HCT116 (cell line): ENCODE measurements around the gene NCOA6. TPM values are rescaled to one million over a fixed set of nuclear protein-coding genes. Genes with fewer than 3 reads are reported as not detected.

ENCODE experiments used
- ATAC-seq: fragments of 200-7000 bp; cut with Tn5 transposase; 2 replicates; pipeline ENCODE4 v1.9.1; 2020; ENCODE audit warnings: mild to moderate bottlenecking, moderate library complexity
- BruUV-seq: library from RNA; stranded (reverse); fragments of 400-500 nt; replicated peaks from 2 replicates; lab custom pipeline; 2021; lab: Mats Ljungman, UMichigan
- CTCF ChIA-PET: fragments of 300-600 bp; sonication (Branson Sonifier 250); formaldehyde crosslinking; loops from one replicate; lab custom pipeline; 2021; ENCODE audit warnings: antibody characterized with exemption; lab: Charles Lee
- POLR2A ChIA-PET: fragments of 300-600, 350-600 bp; sonication (Branson Sonifier 250); formaldehyde crosslinking; loops from one replicate; lab custom pipeline; 2021; ENCODE audit warnings: antibody characterized with exemption; lab: Charles Lee
- RAD21 ChIA-PET, 2 experiments: fragments of 300-600 bp; sonication (Branson Sonifier 250); formaldehyde crosslinking; loops; one replicate each; lab custom pipeline; 2023; ENCODE audit warnings: low total read pairs in 2 of 2; ENCODE audit not compliant: uncharacterized antibody in 2 of 2, unreplicated experiment in 2 of 2, low non-redundant PET in 1 of 2; lab: Charles Lee
- DNase-seq: peaks from one replicate; pipeline ENCODE4 v3.0.0-alpha.2; 2010; ENCODE audit warnings: low read depth, low spot score
- H2AFZ ChIP-seq: fragments of 200-600 bp; shearing (Covaris generic), sonication (generic); 2 replicates; pipeline ENCODE4 v1.6.1; 2017; ENCODE audit warnings: low read depth, mixed run types, mixed read lengths, antibody characterized with exemption, low read length; ENCODE audit not compliant: poor library complexity, severe bottlenecking
- H3K27ac ChIP-seq: 2 replicates; pipeline ENCODE4 v1.5.1; 2012; ENCODE audit warnings: low read depth, low read length
- H3K27me3 ChIP-seq: fragments of 200-600 bp; sonication (generic); 2 replicates; pipeline ENCODE4 v1.6.1; 2016; ENCODE audit warnings: mixed run types, low read length, mixed read lengths; ENCODE audit not compliant: insufficient read depth
- H3K36me3 ChIP-seq, 2 experiments: fragments of 200-500 bp in 1 of 2; fragments of 200-600 bp in 1 of 2; sonication (Bioruptor generic) in 1 of 2; sonication (generic) in 1 of 2; 2 replicates each; pipeline versions ENCODE4 v1.5.1 to v1.6.1; 2014 to 2016; ENCODE audit warnings: low read length in 2 of 2, inconsistent platforms in 1 of 2, mixed read lengths in 1 of 2, mixed run types in 1 of 2; ENCODE audit not compliant: insufficient read depth in 2 of 2, control insufficient read depth in 1 of 2
- H3K4me1 ChIP-seq, 2 experiments: fragments of 200-600 bp in 1 of 2; sonication (generic) in 1 of 2; 2 replicates each; pipeline versions ENCODE4 v1.5.1 to v1.6.1; 2012 to 2017; ENCODE audit warnings: low read length in 2 of 2, inconsistent platforms in 1 of 2, mild to moderate bottlenecking in 1 of 2, mixed read lengths in 1 of 2, mixed run types in 1 of 2, moderate library complexity in 1 of 2; ENCODE audit not compliant: insufficient read depth in 2 of 2, control insufficient read depth in 1 of 2
- H3K4me2 ChIP-seq: fragments of 200-600 bp; sonication (generic); 2 replicates; pipeline ENCODE4 v1.6.1; 2017; ENCODE audit warnings: mixed run types, low read length, mixed read lengths
- H3K4me3 ChIP-seq, 2 experiments: fragments of 200-600 bp in 1 of 2; sonication (generic) in 1 of 2; replicated peaks in 1 of 2; 2 replicates each; pipeline ENCODE4 v1.5.1; 2011 to 2016; ENCODE audit warnings: low read length in 2 of 2, control low read depth in 1 of 2, low read depth in 1 of 2, mild to moderate bottlenecking in 1 of 2, mixed read lengths in 1 of 2, mixed run types in 1 of 2
- H3K79me2 ChIP-seq: fragments of 200-600 bp; sonication (generic); 2 replicates; pipeline ENCODE4 v1.6.1; 2017; ENCODE audit warnings: mild to moderate bottlenecking, mixed run types, low read length, moderate library complexity, mixed read lengths; ENCODE audit not compliant: insufficient read depth
- H3K9ac ChIP-seq: fragments of 200-600 bp; sonication (generic); 2 replicates; pipeline ENCODE4 v1.6.1; 2016; ENCODE audit warnings: low read length, mixed read lengths
- H3K9me2 ChIP-seq: fragments of 200-600 bp; sonication (generic), shearing (Covaris generic); 2 replicates; pipeline ENCODE4 v1.6.1; 2017; ENCODE audit warnings: mixed run types, mild to moderate bottlenecking, moderate library complexity; ENCODE audit not compliant: insufficient read depth
- H3K9me3 ChIP-seq, 2 experiments: fragments of 200-500 bp in 1 of 2; fragments of 200-600 bp in 1 of 2; sonication (Bioruptor generic) in 1 of 2; sonication (generic) in 1 of 2; 2 replicates each; pipeline ENCODE4 v1.6.1; 2014 to 2017; ENCODE audit warnings: low read length in 2 of 2, mixed read lengths in 2 of 2, inconsistent platforms in 1 of 2, low read depth in 1 of 2, mild to moderate bottlenecking in 1 of 2, mixed run types in 1 of 2, moderate library complexity in 1 of 2; ENCODE audit not compliant: control insufficient read depth in 1 of 2, insufficient read depth in 1 of 2
- H4K20me1 ChIP-seq: fragments of 200-600 bp; sonication (generic), shearing (Covaris generic); 2 replicates; pipeline ENCODE4 v1.6.1; 2017; ENCODE audit warnings: mixed run types, mild to moderate bottlenecking, moderate library complexity; ENCODE audit not compliant: insufficient read depth
- ATF3 ChIP-seq: IDR thresholded peaks from 2 replicates; pipeline ENCODE4 v1.6.1; 2012
- EGR1 ChIP-seq: IDR thresholded peaks from 2 replicates; pipeline ENCODE4 v1.6.1; 2012; ENCODE audit warnings: low read depth
- POLR2A ChIP-seq: IDR thresholded peaks from 2 replicates; pipeline ENCODE4 v1.7.0; 2011; ENCODE audit warnings: borderline replicate concordance; ENCODE audit not compliant: insufficient read depth, insufficient read length; ENCODE audit errors: extremely low read depth
- POLR2AphosphoS5 ChIP-seq: IDR thresholded peaks from 2 replicates; pipeline ENCODE4 v1.6.1; 2011; ENCODE audit warnings: mild to moderate bottlenecking, low read depth, low read length, moderate library complexity
- SIN3A ChIP-seq: IDR thresholded peaks from 2 replicates; pipeline ENCODE4 v1.6.1; 2012; ENCODE audit warnings: low read depth
- ZFX ChIP-seq: fragments of 450-650 bp; IDR thresholded peaks from 2 replicates; pipeline ENCODE4 v1.6.1; 2017
- intact Hi-C: fragments of 100-400 bp; cut with micrococcal nuclease; formaldehyde crosslinking; loops from 2 replicates; pipeline ENCODE4 v1.10.0; 2022
- total RNA-seq: library from RNA; stranded (reverse); gene quantifications from one replicate; pipeline ENCODE4 v1.2.1, GENCODE V29; 2021; ENCODE audit not compliant: unreplicated experiment
- TF ChIP-seq, protein P1 (sequence below): IDR thresholded peaks from 2 replicates; pipeline ENCODE4 v1.6.1; 2012
- TF ChIP-seq, protein P2 (sequence below): IDR thresholded peaks from 2 replicates; pipeline ENCODE4 v1.6.1; 2011; ENCODE audit warnings: mild to moderate bottlenecking, low read length, moderate library complexity; ENCODE audit not compliant: insufficient replicate concordance; ENCODE audit errors: extremely low read depth

The NCOA6 gene
- total RNA-seq, 1 experiment from 2014 or later = 24.8 TPM

DNA sequence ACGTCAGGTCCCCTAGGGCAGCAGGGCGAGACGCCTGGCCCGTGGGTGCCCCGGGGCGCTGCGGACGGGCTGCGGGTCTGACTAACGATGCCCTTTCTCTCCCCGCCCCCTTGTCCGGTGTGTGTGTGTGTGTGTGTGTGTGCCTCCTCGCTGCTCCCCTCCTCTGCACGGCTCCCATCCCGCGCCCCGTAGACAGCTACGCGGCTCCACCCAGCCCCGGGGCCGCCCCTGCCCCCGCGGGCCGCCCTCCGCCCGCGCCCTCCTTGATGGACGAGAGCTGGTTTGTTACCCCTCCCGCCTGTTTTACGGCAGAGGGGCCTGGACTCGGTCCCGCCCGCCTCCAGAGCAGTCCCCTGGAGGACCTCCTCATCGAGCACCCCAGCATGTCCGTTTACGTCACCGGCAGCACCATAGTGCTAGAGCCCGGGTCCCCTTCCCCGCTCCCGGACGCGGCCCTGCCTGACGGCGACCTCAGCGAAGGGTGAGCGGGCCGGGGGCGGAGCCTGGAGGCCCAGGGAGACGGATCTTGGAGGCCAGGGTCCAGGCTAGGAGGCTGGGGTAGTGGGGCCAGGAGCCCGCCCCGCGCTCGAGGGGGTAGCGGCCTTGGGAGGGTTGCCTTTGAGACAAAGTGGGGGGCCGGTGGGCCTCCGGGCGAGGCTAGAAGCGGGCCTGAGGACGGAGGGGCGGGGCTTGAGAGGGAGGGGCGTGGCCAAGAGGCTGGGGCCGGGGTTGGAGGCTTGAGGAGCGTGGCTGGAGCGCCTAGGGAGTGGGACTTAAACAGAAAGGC lies 116.2 kb downstream of the NCOA6 start:
- H3K4me3 ChIP-seq = peak overlapping the region; percentile 66 to 77
- no peaks in the 10 kb centered on the region for H3K9me2 ChIP-seq
- H3K4me2 ChIP-seq = peak overlapping the region; percentile 90
- ChIA-PET RAD21 (interaction anchor here in 1 of 2 experiments (0.6 to 1.5 kb wide), 4 partner anchors 130 to 396 kb away, joined by 3 to 6 read pairs (median 3); no protein-coding TSS in a partner anchor), CTCF (interaction anchor here (0.6 to 2.0 kb wide), 5 partner anchors 12 to 518 kb away, joined by 3 to 7 read pairs (median 4); no protein-coding TSS in a partner anchor), POLR2A (interaction anchor here (0.5 kb wide), 1 partner anchor 15 kb away, joined by 3 read pairs; no protein-coding TSS in a partner anchor)
- DNase-seq (peak; percentile 57), ATAC-seq (peak; percentile 79)
- H3K4me1 ChIP-seq = peaks cover 24 to 52% of the 10 kb centered on the region in 2 experiments
- H3K27ac ChIP-seq = peak overlapping the region; percentile 88
- no peaks in the 10 kb centered on the region for H3K27me3 ChIP-seq
- peak overlapping the region; percentile 77 for H3K9ac ChIP-seq
- peak overlapping the region; percentile 70 for H2AFZ ChIP-seq
- TF ChIP-seq SIN3A = peak; percentile 43; the same call in 1 of the 2 replicates
- peak; percentile 63; the same call in 1 of the 2 replicates for TF ChIP-seq ZFX
- no peak for TF ChIP-seq ATF3
- TF ChIP-seq POLR2AphosphoS5 = peak; percentile 9; the same call in 1 of the 2 replicates
- peak; percentile 76 for TF ChIP-seq EGR1
- TF ChIP-seq POLR2A = peak; percentile 18
- TF ChIP-seq, protein P1, sequence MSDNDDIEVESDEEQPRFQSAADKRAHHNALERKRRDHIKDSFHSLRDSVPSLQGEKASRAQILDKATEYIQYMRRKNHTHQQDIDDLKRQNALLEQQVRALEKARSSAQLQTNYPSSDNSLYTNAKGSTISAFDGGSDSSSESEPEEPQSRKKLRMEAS = peak; percentile 48; the same call in 1 of the 2 replicates
- TF ChIP-seq, protein P2, sequence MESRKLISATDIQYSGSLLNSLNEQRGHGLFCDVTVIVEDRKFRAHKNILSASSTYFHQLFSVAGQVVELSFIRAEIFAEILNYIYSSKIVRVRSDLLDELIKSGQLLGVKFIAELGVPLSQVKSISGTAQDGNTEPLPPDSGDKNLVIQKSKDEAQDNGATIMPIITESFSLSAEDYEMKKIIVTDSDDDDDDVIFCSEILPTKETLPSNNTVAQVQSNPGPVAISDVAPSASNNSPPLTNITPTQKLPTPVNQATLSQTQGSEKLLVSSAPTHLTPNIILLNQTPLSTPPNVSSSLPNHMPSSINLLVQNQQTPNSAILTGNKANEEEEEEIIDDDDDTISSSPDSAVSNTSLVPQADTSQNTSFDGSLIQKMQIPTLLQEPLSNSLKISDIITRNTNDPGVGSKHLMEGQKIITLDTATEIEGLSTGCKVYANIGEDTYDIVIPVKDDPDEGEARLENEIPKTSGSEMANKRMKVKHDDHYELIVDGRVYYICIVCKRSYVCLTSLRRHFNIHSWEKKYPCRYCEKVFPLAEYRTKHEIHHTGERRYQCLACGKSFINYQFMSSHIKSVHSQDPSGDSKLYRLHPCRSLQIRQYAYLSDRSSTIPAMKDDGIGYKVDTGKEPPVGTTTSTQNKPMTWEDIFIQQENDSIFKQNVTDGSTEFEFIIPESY = no peak
- no peaks in the 10 kb centered on the region for H3K36me3 ChIP-seq
- no peaks in the 10 kb centered on the region for H3K79me2 ChIP-seq
- intact Hi-C loops = loop anchor here (2.0 to 5.0 kb wide), 3 partner anchors 130 to 518 kb away; no protein-coding TSS in a partner anchor
- no peaks in the 10 kb centered on the region for H4K20me1 ChIP-seq
- H3K9me3 ChIP-seq = no peaks in the 10 kb centered on the region
- BruUV-seq = no TSS peak
